K562 (cell line): ENCODE measurements around the gene CDC25B. TPM values are rescaled to one million over a fixed set of nuclear protein-coding genes. Genes with fewer than 3 reads are reported as not detected.

Experiments used
- ATF1 ChIP-seq, 2 experiments: fragments of 450-650 bp in 1 of 2; IDR thresholded peaks; 2 replicates each; pipeline ENCODE4 v1.6.1; 2016; ENCODE audit warnings: missing compliant biosample characterization in 1 of 2, missing genetic modification characterization in 1 of 2
- BHLHE40 ChIP-seq: IDR thresholded peaks from 2 replicates; pipeline ENCODE4 v1.6.1; 2011; ENCODE audit warnings: low read length, improper control_type of control experiment
- CREB1 ChIP-seq, 2 experiments: sonication (generic) in 1 of 2; formaldehyde crosslinking in 1 of 2; IDR thresholded peaks; 2 replicates each; pipeline versions ENCODE4 v1.6.1 to v1.8.0; 2012 to 2022; ENCODE audit warnings: inconsistent platforms in 1 of 2, mild to moderate bottlenecking in 1 of 2, missing genetic modification reagents in 1 of 2, moderate library complexity in 1 of 2
- KDM5B ChIP-seq: fragments of 200-600 bp; sonication (generic); IDR thresholded peaks from 2 replicates; pipeline ENCODE4 v1.6.1; 2012; ENCODE audit warnings: low read depth, mild to moderate bottlenecking, moderate library complexity, low read length, control low read depth, inconsistent platforms; ENCODE audit not compliant: insufficient replicate concordance
- KHSRP ChIP-seq: fragments of 450-650 bp; IDR thresholded peaks from 2 replicates; pipeline ENCODE4 v1.6.1; 2017
- MAFF ChIP-seq: IDR thresholded peaks from 2 replicates; pipeline ENCODE4 v1.6.1; 2012; ENCODE audit warnings: low read length, improper control_type of control experiment
- MYBL2 ChIP-seq, 2 experiments: fragments of 450-650 bp in 1 of 2; sonication (generic) in 1 of 2; formaldehyde crosslinking in 1 of 2; IDR thresholded peaks; 2 replicates each; pipeline versions ENCODE4 v1.6.1 to v1.8.1; 2017 to 2022; ENCODE audit warnings: borderline replicate concordance in 1 of 2, inconsistent platforms in 1 of 2, low read depth in 1 of 2, mild to moderate bottlenecking in 1 of 2, missing genetic modification reagents in 1 of 2, moderate library complexity in 1 of 2
- NEUROD1 ChIP-seq: fragments of 150-350 bp; IDR thresholded peaks from 2 replicates; pipeline ENCODE4 v1.6.1; 2014; ENCODE audit warnings: borderline replicate concordance, low read length, low read depth; ENCODE audit not compliant: partially characterized antibody
- NONO ChIP-seq, 2 experiments: fragments of 200-400 bp in 1 of 2; fragments of 450-650 bp in 1 of 2; formaldehyde crosslinking in 1 of 2; IDR thresholded peaks; 2 replicates each; pipeline ENCODE4 v1.6.1; 2017; ENCODE audit warnings: low read depth in 2 of 2, mild to moderate bottlenecking in 2 of 2, moderate library complexity in 2 of 2, low read length in 1 of 2
- NR2C2 ChIP-seq, 2 experiments: fragments of 200-800 bp in 1 of 2; sonication (Bioruptor generic) in 1 of 2; sonication (generic) in 1 of 2; formaldehyde crosslinking in 1 of 2; IDR thresholded peaks; 2 replicates each; pipeline versions ENCODE4 v1.6.1 to v1.8.0; 2016 to 2022; ENCODE audit warnings: mild to moderate bottlenecking in 1 of 2, missing compliant biosample characterization in 1 of 2, missing genetic modification characterization in 1 of 2, missing genetic modification reagents in 1 of 2
- RBBP5 ChIP-seq: fragments of 200-600 bp; sonication (generic); IDR thresholded peaks from 2 replicates; pipeline ENCODE4 v1.6.1; 2012; ENCODE audit warnings: borderline replicate concordance, mild to moderate bottlenecking, low read length, control low read depth, inconsistent platforms; ENCODE audit not compliant: insufficient read depth, poor library complexity, severe bottlenecking
- SMARCA4 ChIP-seq: fragments of 450-650 bp; IDR thresholded peaks from 2 replicates; pipeline ENCODE4 v1.6.1; 2016
- SMARCA5 ChIP-seq: fragments of 450-650 bp; IDR thresholded peaks from 2 replicates; pipeline ENCODE4 v1.6.1; 2016
- TEAD2 ChIP-seq: fragments of 450-650 bp; IDR thresholded peaks from 2 replicates; pipeline ENCODE4 v1.6.1; 2016; ENCODE audit warnings: missing genetic modification characterization, control low read depth, missing compliant biosample characterization
- ZBTB43 ChIP-seq: sonication (generic); formaldehyde crosslinking; IDR thresholded peaks from 2 replicates; pipeline ENCODE4 v1.8.0; 2023; ENCODE audit warnings: mild to moderate bottlenecking, missing genetic modification reagents
- ZNF282 ChIP-seq: sonication (generic); formaldehyde crosslinking; IDR thresholded peaks from 2 replicates; pipeline ENCODE4 v1.8.1; 2023; ENCODE audit warnings: missing genetic modification reagents
- ZNF431 ChIP-seq: sonication (generic); formaldehyde crosslinking; IDR thresholded peaks from 2 replicates; pipeline ENCODE4 v1.8.0; 2022; ENCODE audit warnings: mild to moderate bottlenecking, missing genetic modification reagents
- ZNF639 ChIP-seq, 2 experiments: fragments of 200-800 bp in 1 of 2; sonication (Bioruptor generic) in 1 of 2; sonication (generic) in 1 of 2; formaldehyde crosslinking in 1 of 2; IDR thresholded peaks in 1 of 2; conservative IDR thresholded peaks in 1 of 2; 2 replicates each; pipeline versions ENCODE4 v1.5.0 to v1.6.1; 2016 to 2020; ENCODE audit warnings: missing compliant biosample characterization in 1 of 2, missing genetic modification characterization in 1 of 2, missing genetic modification reagents in 1 of 2
- polyA plus RNA-seq, 8 experiments: library from polyadenylated mRNA; depleted of rRNA in 4 of 8; stranded (reverse) in 5 of 8; unstranded in 3 of 8; fragments of >200 nt; fragmentation: Nextera tagmentation in 2 of 8; fragmentation: Illumina TruSeq in 1 of 8; extraction: Ambion mirVana in 2 of 8; extraction: Trizol in 1 of 8; gene quantifications; 2 replicates each; pipeline versions ENCODE4 v1.2.1 to v1.2.3, GENCODE V29; 2011 to 2014; ENCODE audit warnings: inconsistent platforms in 1 of 8, missing spikeins in 1 of 8
- total RNA-seq, 7 experiments: library from RNA; depleted of rRNA in 6 of 7; stranded (reverse); fragments of >200 nt in 6 of 7; fragmentation: Illumina TruSeq in 2 of 7; extraction: Trizol in 2 of 7; gene quantifications; 2 replicates each; pipeline versions ENCODE4 v1.2.1 to v1.2.3, GENCODE V29; 2011 to 2021; ENCODE audit warnings: low replicate concordance in 1 of 7
- TF ChIP-seq, protein P1 (sequence below): fragments of 450-650 bp; IDR thresholded peaks from 2 replicates; pipeline ENCODE4 v1.6.1; 2018; ENCODE audit not compliant: partially characterized antibody

The CDC25B gene
- total and polyA plus RNA-seq, 9 of the 15 experiments (the other 6 are each of a cell fraction or from before 2014, with no cell fraction given) = 2.3 to 35.7 (median 9.5) TPM

GRCh38 chr20:3843490-3843889 is 47.4 kb downstream of the CDC25B start (continued):
- TF ChIP-seq NONO (IDR thresholded peaks at IDR 0.05; ENCODE audit: low read depth in 2 of 2, low read length in 1 of 2) = no peak
- 0 out of 2 replicates have a peak, but pooled peaks have one; percentile 49 for TF ChIP-seq NR2C2 (CRISPR knock-in tag; IDR thresholded peaks at IDR 0.05)
- peak; percentile 90 for TF ChIP-seq NR2C2 (tag; IDR thresholded peaks at IDR 0.05)
- peak; percentile 38; the same call in 1 of the 2 replicates for TF ChIP-seq CREB1 (IDR thresholded peaks at IDR 0.05)
- 0 out of 2 replicates have a peak, but pooled peaks have one; percentile 57 for TF ChIP-seq CREB1 (CRISPR knock-in tag; IDR thresholded peaks at IDR 0.05)
- no peak for TF ChIP-seq BHLHE40
- no peak for TF ChIP-seq ZNF431 (CRISPR knock-in tag)
- TF ChIP-seq KDM5B = peak; percentile 50
- TF ChIP-seq TEAD2 = no peak
- no peak for TF ChIP-seq MYBL2 (IDR thresholded peaks at IDR 0.05; ENCODE audit: low read depth)
- no peak for TF ChIP-seq MYBL2 (CRISPR knock-in tag; IDR thresholded peaks at IDR 0.05; ENCODE audit: borderline replicate concordance)
- TF ChIP-seq ZNF639 (CRISPR knock-in tag; conservative IDR thresholded peaks at IDR 0.05 in 1 of 2, IDR thresholded peaks at IDR 0.05 in 1 of 2) = peak in 1 of 2 experiments; percentile 54; a peak in 1 of 4 replicates
- TF ChIP-seq SMARCA4 = peak; percentile 61
- TF ChIP-seq RBBP5 = peak; percentile 30
- TF ChIP-seq, protein P1, sequence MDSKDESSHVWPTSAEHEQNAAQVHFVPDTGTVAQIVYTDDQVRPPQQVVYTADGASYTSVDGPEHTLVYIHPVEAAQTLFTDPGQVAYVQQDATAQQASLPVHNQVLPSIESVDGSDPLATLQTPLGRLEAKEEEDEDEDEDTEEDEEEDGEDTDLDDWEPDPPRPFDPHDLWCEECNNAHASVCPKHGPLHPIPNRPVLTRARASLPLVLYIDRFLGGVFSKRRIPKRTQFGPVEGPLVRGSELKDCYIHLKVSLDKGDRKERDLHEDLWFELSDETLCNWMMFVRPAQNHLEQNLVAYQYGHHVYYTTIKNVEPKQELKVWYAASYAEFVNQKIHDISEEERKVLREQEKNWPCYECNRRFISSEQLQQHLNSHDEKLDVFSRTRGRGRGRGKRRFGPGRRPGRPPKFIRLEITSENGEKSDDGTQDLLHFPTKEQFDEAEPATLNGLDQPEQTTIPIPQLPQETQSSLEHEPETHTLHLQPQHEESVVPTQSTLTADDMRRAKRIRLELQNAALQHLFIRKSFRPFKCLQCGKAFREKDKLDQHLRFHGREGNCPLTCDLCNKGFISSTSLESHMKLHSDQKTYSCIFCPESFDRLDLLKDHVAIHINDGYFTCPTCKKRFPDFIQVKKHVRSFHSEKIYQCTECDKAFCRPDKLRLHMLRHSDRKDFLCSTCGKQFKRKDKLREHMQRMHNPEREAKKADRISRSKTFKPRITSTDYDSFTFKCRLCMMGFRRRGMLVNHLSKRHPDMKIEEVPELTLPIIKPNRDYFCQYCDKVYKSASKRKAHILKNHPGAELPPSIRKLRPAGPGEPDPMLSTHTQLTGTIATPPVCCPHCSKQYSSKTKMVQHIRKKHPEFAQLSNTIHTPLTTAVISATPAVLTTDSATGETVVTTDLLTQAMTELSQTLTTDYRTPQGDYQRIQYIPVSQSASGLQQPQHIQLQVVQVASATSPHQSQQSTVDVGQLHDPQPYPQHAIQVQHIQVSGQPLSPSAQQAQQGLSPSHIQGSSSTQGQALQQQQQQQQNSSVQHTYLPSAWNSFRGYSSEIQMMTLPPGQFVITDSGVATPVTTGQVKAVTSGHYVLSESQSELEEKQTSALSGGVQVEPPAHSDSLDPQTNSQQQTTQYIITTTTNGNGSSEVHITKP = peak; percentile 46
- no peak for TF ChIP-seq NEUROD1
- peak; percentile 75 for TF ChIP-seq MAFF
- no peak for TF ChIP-seq KHSRP
- TF ChIP-seq ATF1 (CRISPR knock-in tag; IDR thresholded peaks at IDR 0.05) = no peak
- TF ChIP-seq ATF1 (tag; IDR thresholded peaks at IDR 0.05) = peak; percentile 77
- TF ChIP-seq ZNF282 = no peak
- TF ChIP-seq ZBTB43 (CRISPR knock-in tag) = no peak
- no peak for TF ChIP-seq SMARCA5
